GM13976 (cell line): Measurements from ENCODE around the gene APEH.

Source experiments
- DNase-seq: peaks from one replicate; pipeline ENCODE4 v3.0.0; 2012; ENCODE audit warnings: low spot score
- CTCF ChIP-seq: IDR thresholded peaks from 2 replicates; pipeline ENCODE4 v1.5.1; 2012; ENCODE audit warnings: borderline replicate concordance, mild to moderate bottlenecking; ENCODE audit not compliant: insufficient read depth; ENCODE audit errors: extremely low read depth, missing control alignments, control extremely low read depth
- in situ Hi-C: fragments of 300-500 bp; cut with MboI; formaldehyde crosslinking; loops from one replicate; pipeline ENCODE4 v1.12.0; 2022; ENCODE audit warnings: low sequenced_read_pairs, mixed read lengths, inconsistent platforms; ENCODE audit not compliant: unreplicated experiment

Gene APEH

DNA sequence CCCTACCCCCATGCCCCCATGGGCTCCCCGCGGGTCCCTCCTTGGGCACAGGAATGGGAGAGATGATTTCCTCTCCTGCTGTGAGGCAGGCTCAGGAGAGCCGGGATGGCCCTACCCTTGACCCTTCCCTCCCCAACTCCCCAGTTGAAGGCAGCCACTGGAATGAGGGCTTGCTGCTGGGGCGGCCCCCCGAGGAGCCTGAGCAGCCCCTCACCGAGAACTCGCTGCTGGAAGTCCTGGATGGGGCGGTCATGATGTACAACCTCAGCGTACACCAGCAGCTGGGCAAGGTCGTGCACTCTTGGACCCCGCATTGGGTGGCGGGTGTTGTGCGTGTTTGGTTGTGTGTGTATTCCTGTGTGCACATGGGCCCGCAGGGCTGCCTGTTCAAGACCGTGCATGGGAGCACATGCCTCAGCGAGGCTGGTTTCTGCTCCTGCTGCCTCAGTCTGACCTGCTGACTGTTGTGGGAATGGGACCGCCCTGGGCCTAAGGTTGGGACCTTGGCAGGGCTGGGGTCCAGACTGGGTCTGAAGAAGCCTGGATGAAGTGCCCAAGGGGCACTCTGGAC is 31.3 kb downstream of the APEH start:
- in situ Hi-C loops, result no loop called here
- no peak for DNase-seq

DNA sequence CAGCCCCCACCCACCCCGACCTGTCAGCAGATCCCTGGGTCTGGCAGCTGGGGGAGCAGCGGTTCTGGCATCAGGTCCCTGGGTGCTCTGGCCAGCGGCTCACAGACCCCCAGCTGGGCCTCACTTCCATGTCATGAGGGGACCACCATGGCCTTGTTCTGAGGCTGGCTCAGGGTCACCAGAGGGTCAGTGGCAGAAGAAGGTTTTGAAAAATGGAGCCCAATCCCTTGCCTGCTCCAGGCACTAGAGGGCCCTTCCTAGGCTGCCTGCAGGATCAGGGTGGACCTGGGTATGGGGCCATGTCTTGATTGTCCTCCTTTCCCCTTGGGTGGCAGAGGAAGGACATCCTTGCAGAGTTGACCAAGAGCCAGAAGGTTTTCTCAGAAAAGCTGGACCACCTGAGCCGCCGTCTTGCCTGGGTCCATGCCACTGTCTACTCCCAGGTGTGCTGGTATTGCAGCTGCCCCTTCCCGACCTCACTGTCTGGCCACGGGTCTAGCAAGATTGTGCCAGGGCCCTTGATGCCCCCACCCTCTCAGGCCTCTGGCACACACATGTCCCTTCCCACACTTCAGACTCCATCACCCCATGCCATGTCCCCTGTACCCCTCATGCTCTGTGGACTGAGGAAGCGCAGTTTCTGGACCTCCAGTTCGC is 32.4 kb downstream of the APEH start:
- in situ Hi-C loops, result no loop called here
- no peak for TF ChIP-seq CTCF
- no peak for DNase-seq

More for the DNA sequence above, 31.3 kb downstream of the APEH start:
- no peak for TF ChIP-seq CTCF

- DNase-seq, result no peak
- in situ Hi-C loops, result no loop called here
- TF ChIP-seq CTCF, result no peak
These were observed 32.9 kb downstream of the APEH start for GRCh38 chr3:49707113-49707480.

DNA sequence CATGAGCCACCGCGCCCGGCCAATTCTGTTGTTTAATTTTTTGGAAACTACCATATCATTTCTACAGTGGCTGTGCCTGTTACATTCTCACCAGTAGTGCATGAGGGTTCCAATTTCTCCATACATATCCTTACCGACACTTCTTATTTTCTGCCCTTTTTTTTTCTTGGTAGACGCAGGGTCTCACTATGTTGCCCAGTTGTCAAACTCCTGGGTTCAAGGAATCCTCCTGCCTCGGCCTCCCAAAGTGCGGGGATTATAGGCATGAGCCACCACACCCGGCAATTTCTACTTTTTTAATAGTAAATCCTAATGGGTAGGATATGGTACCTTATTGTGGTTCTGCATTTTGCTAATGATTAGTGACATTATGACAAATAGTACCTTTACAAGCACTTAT is 35.7 kb downstream of the APEH start:
- DNase-seq, result no peak
- TF ChIP-seq CTCF, result no peak
- in situ Hi-C loops, result no loop called here

DNA sequence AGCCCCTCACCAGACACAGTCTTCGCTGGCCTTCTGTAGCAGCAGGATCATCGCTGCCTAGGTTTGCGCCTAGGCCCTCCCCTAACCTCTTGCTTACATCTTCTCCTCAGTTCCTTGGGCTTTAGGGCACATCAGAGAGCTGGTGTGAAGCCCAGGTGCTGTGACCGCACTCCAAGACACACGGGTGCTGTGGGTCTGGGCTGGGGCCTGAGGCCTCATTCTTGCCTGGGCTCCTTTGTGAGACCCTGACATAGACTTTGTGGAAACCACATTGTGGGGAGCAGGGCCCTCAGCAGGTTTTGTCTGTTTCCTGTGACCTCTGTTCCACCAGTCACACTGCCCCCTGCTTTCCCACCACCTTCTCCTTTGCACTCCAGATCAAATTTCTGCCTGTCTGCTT is 37.3 kb downstream of the APEH start:
- in situ Hi-C loops, result no loop called here
- DNase-seq, result no peak
- no peak for TF ChIP-seq CTCF

DNA sequence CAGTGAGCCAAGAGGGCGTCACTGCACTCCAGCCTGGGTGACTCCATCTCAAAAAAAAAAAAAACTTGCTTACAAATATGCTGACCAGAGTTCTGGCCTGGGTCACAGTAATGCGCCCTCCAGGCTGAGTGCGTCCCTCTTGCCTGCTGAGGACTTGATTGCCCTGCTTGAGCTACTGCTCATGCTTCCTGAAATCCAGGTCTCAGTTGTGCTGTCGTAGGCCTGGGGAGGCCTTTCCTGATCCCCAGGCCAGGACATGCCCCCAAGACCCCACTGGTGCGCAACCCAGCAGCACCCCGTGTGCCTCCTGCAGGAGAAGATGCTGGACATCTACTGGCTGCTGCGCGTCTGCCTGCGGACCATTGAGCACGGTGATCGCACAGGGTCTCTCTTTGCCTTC is 38.0 kb downstream of the APEH start:
- DNase-seq, result no peak
- TF ChIP-seq CTCF, result no peak
- in situ Hi-C loops, result no loop called here
